Measurements from ENCODE around the gene TLR1.

Gene TLR1

DNA sequence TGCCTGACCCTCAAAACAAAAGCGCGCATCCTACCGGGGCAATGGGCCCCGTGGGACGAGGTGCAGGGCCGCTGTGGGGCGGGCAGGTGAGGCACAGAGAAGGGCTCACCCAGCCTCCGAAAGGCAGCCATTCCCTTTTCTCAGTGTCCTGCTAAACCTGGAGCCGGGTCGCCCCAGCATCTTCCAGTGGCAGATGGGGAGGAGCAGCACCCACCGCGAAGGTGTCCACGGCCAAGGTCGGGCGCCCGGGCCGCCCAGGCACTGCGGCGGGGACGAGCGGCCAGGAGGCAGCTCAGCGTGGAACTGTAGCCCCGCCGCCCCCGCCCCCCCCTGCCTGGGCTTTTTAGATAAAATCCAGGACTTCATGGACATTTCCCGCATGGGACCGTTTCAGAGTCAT is 19.2 kb upstream of the TLR1 start:
- H3K9me3 ChIP-seq: no peaks in the 10 kb centered on the region
- H3K27ac ChIP-seq: no peak overlapping the region
- no peak overlapping the region for H3K4me3 ChIP-seq (ENCODE audit: low read depth in 1 of 2, low read length in 1 of 2)
- peaks cover 3 to 5% of the 10 kb centered on the region in 2 experiments for H3K4me1 ChIP-seq (ENCODE audit: control insufficient read depth in 1 of 2, insufficient read depth in 1 of 2, low read depth in 1 of 2, low read length in 1 of 2)
- H3K27me3 ChIP-seq: no peaks in the 10 kb centered on the region
- H3K36me3 ChIP-seq: peaks cover 23% of the 10 kb centered on the region
- TF ChIP-seq CTCF (IDR thresholded peaks at IDR 0.05): no peak

GRCh38 chr4:38822748-38823303 is 18.2 kb upstream of the TLR1 start:
- Histone ChIP-seq H3K27me3 (no peaks in the 10 kb centered on the region), H3K36me3 (peaks cover 16% of the 10 kb centered on the region), H3K4me3 (ENCODE audit: low read depth in 1 of 2, low read length in 1 of 2) (no peak overlapping the region), H3K27ac (no peak overlapping the region), H3K4me1 (ENCODE audit: control insufficient read depth in 1 of 2, insufficient read depth in 1 of 2, low read depth in 1 of 2, low read length in 1 of 2) (peaks cover 10 to 15% of the 10 kb centered on the region in 2 experiments), H3K9me3 (no peaks in the 10 kb centered on the region)
- no peak for TF ChIP-seq CTCF (IDR thresholded peaks at IDR 0.05)

GRCh38 chr4:38821739-38822138 is 17.1 kb upstream of the TLR1 start:
- Histone ChIP-seq H3K27me3 (no peaks in the 10 kb centered on the region), H3K4me1 (ENCODE audit: control insufficient read depth in 1 of 2, insufficient read depth in 1 of 2, low read depth in 1 of 2, low read length in 1 of 2) (peaks cover 10 to 18% of the 10 kb centered on the region in 2 experiments), H3K9me3 (no peaks in the 10 kb centered on the region), H3K27ac (no peak overlapping the region), H3K4me3 (ENCODE audit: low read depth in 1 of 2, low read length in 1 of 2) (no peak overlapping the region), H3K36me3 (peaks cover 6% of the 10 kb centered on the region)
- no peak for TF ChIP-seq CTCF (IDR thresholded peaks at IDR 0.05)

- peaks cover 22 to 30% of the 10 kb centered on the region in 2 experiments for H3K4me1 ChIP-seq (ENCODE audit: control insufficient read depth in 1 of 2, insufficient read depth in 1 of 2, low read depth in 1 of 2, low read length in 1 of 2)
- no peak overlapping the region for H3K27ac ChIP-seq
- no peaks in the 10 kb centered on the region for H3K36me3 ChIP-seq
- H3K4me3 ChIP-seq (ENCODE audit: low read depth in 1 of 2, low read length in 1 of 2): no peak overlapping the region
- H3K27me3 ChIP-seq: no peaks in the 10 kb centered on the region
- no peak for TF ChIP-seq CTCF (IDR thresholded peaks at IDR 0.05)
- no peaks in the 10 kb centered on the region for H3K9me3 ChIP-seq
Measured at GRCh38 chr4:38820329-38821061, 15.9 kb upstream of the TLR1 start.

DNA sequence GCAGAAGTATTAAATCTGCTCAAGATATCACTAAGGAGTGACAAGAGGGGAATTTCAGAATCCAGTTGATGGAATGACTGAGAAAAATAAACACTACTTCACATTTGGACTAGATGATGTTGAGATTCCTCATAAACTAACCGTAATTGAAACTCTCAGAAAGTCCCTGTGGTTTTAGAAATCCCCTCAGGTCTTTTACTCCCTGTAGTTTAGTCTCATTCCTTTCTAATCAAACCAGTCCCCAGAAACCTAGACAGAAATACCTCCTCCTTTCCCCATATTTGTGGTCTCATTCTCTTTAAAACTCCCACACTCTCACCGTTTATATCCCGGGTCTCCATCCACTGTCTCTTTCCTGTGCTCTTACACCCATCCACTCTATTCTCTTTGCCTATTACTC is 15.0 kb upstream of the TLR1 start:
- TF ChIP-seq CTCF (IDR thresholded peaks at IDR 0.05): no peak
- H3K9me3 ChIP-seq: no peaks in the 10 kb centered on the region
- H3K4me1 ChIP-seq (ENCODE audit: control insufficient read depth in 1 of 2, insufficient read depth in 1 of 2, low read depth in 1 of 2, low read length in 1 of 2): peaks cover 31 to 39% of the 10 kb centered on the region in 2 experiments
- H3K27ac ChIP-seq: peak overlapping the region; percentile 24
- no peaks in the 10 kb centered on the region for H3K27me3 ChIP-seq
- no peak overlapping the region for H3K4me3 ChIP-seq (ENCODE audit: low read depth in 1 of 2, low read length in 1 of 2)
- H3K36me3 ChIP-seq: no peaks in the 10 kb centered on the region

All from neutrophil (primary cell).